Coronary artery (tissue), 2 donors: ENCODE measurements around the gene RHNO1.
A peak's percentile ranks its signal among the peaks of the same experiment; 100 is the strongest.

Experiments
- DNase-seq: peaks from one replicate; pipeline ENCODE4 v3.0.0-alpha.2; 2017; ENCODE audit warnings: low spot score
- H3K27ac ChIP-seq, 2 donors: fragments of 200-600 bp; sonication (generic); one replicate each; pipeline ENCODE4 v1.5.1; 2016 to 2019
- H3K4me3 ChIP-seq: fragments of 200-600 bp; sonication (generic); 2 replicates; pipeline ENCODE4 v1.5.1; 2016; ENCODE audit warnings: mild to moderate bottlenecking, moderate library complexity
- TF ChIP-seq, protein P1 (sequence below): fragments of 200-600 bp; sonication (generic); IDR thresholded peaks from one replicate; pipeline ENCODE4 v1.5.1; 2019; ENCODE audit warnings: antibody characterized with exemption

RHNO1 gene, protein sequence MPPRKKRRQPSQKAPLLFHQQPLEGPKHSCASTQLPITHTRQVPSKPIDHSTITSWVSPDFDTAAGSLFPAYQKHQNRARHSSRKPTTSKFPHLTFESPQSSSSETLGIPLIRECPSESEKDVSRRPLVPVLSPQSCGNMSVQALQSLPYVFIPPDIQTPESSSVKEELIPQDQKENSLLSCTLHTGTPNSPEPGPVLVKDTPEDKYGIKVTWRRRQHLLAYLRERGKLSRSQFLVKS

DNA sequence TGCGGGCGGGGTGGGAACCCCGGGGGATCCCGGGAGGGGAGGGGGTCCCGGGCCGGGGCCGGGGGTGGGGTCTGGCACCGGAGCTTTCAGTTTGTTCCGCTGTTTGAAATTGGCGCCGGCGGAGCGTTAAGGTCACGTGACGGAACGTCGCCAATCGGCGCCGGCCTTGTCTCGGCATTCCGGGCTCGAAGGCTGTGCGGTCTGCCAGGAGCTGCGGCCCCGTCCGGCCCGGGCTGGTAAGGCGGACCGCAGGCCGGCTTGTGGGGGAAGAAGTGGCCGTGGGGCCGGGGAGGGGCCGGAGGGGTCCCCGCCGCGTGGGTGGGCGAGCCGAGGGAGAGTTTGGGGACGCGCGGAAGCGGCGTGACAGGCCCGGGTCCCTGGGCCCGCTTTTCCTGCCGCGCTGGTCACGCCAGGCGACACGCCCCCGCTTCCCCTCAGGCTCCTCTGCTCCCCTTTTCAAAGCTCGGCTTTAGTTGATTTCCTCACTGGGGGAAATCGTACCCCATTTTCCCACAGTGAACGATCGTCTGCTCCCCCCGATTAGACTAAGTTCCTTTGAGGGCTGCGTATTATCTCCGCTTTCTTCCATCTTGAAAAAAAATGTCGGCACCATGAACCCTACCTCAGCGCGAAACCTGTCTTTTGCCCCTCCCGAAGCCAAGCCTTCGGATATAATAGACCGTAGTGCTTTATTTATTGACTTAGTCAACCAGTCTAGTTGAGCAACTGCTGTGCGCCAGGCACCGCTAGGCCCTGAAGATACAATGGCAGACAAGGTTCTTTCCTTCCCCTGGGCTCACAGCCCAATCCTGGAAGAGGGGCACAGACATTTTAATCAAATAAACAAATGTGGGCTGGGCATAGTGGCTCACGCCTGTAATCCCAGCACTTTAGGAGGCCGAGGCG lies at the start of gene RHNO1, which contains the start of gene FOXM1:
Gene RHNO1 (plus strand): TSS at position 177 of the 906 bp plus-strand sequence. CDS start 8,144 bp downstream, outside the sequence.
Gene FOXM1 (minus strand): TSS at position 128 of the 906 bp plus-strand sequence. CDS start 2,696 bp downstream, outside the sequence.
- TF ChIP-seq, protein P1, sequence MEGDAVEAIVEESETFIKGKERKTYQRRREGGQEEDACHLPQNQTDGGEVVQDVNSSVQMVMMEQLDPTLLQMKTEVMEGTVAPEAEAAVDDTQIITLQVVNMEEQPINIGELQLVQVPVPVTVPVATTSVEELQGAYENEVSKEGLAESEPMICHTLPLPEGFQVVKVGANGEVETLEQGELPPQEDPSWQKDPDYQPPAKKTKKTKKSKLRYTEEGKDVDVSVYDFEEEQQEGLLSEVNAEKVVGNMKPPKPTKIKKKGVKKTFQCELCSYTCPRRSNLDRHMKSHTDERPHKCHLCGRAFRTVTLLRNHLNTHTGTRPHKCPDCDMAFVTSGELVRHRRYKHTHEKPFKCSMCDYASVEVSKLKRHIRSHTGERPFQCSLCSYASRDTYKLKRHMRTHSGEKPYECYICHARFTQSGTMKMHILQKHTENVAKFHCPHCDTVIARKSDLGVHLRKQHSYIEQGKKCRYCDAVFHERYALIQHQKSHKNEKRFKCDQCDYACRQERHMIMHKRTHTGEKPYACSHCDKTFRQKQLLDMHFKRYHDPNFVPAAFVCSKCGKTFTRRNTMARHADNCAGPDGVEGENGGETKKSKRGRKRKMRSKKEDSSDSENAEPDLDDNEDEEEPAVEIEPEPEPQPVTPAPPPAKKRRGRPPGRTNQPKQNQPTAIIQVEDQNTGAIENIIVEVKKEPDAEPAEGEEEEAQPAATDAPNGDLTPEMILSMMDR = no peak
- Histone ChIP-seq H3K27ac (peak within 1 kb of the TSS; percentile 90 to 92), H3K4me3 (peak within 1 kb of the TSS; percentile 84)
- DNase-seq = peak; percentile 88

DNA sequence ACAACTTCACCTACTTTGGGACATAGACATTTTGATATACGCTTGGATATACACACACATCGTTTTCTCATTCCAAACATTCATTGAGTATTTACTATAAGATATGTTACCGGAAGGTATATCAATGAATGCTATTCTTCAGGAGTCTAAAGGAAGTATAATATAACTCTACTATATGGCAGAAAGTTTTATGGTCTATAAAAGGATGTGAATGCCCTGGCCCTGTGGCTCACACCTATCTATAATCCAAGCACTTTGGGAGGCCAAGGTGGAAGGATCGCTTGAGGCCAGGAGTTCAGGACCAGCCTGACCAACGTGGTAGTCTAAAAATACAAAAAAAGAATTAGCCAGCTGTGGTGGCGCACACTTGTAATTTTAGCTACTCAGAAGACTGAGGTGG lies 47.7 kb upstream of the RHNO1 start:
- Histone ChIP-seq H3K27ac (no peak overlapping the region), H3K4me3 (no peak overlapping the region)
- DNase-seq = no peak
- TF ChIP-seq, protein P1 = no peak

DNA sequence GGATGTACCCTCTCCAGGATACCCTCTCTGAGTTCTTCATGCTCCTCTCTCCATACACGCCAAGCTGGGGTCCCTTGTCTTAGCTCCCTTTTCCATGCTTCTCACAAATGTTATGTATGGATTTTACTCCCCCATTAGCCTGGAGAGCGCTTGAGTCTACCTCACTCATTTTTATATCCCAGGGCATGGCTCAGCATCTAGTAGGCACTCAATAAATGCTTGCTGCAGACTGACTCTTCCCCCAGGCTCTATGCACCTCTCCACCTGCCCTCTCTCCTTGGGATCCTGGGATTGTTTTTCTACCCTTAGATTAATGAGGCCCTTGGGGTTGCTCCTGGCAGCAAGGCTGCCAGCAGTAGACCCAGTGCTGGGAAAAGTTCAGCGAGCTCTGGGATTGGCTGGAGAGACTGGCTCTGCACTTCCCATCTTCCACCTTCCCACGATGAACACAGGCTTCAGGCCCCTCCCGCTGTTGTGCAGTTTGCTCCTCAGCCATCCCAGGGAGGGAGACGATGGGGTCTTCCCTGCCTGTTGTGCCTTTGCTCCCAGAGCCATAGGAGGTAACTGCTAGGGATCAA lies 44.4 kb upstream of the RHNO1 start:
- H3K27ac ChIP-seq = peak overlapping the region in 1 of 2 donors; percentile 82
- H3K4me3 ChIP-seq = peak overlapping the region; percentile 74
- TF ChIP-seq, protein P1 = no peak
- DNase-seq = no peak

DNA sequence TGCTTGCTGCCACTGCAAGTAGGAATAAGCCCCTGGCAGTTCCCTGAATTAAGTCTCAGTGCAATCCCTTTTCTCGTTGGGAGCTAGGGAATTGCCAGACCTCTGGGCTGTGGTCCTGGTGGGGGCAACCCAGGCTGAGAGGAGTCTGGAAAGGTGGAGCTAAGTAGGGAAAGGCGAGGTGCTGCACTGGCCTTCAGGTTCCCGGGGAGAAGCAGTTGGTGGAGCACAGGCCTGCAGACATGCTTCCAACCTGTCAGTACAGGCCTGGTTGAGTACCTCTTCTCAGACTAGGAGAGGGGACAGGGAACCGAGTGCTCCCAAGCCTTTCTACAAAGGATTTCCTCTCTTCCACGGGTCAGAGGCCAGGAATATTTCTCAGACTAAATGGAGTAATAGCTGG lies 43.7 kb upstream of the RHNO1 start:
- DNase-seq = no peak
- TF ChIP-seq, protein P1 = no peak
- Histone ChIP-seq H3K4me3 (peak overlapping the region; percentile 74), H3K27ac (peak overlapping the region in 1 of 2 donors; percentile 82)

DNA sequence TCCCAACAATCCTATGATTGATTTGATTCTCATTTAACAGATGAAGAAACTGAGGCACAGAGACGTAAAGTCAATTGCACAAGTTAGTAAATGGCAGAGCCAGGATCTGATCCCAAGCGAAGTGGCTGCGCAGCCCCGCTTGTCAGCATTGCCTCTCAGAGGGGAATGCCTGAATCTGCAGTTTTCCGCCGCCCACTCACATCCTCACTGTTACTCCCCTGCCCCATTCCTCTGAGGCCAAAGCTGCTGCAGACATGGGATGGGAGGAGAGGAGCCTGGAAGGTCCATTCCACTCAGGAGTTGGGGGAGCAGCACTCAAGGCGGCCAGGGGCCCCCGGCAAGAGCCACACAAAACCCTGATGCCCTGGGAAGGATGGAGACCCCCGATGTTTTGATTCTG lies 43.2 kb upstream of the RHNO1 start:
- TF ChIP-seq, protein P1 = no peak
- Histone ChIP-seq H3K4me3 (peak overlapping the region; percentile 74), H3K27ac (peak overlapping the region in 1 of 2 donors; percentile 82)
- DNase-seq = no peak

DNA sequence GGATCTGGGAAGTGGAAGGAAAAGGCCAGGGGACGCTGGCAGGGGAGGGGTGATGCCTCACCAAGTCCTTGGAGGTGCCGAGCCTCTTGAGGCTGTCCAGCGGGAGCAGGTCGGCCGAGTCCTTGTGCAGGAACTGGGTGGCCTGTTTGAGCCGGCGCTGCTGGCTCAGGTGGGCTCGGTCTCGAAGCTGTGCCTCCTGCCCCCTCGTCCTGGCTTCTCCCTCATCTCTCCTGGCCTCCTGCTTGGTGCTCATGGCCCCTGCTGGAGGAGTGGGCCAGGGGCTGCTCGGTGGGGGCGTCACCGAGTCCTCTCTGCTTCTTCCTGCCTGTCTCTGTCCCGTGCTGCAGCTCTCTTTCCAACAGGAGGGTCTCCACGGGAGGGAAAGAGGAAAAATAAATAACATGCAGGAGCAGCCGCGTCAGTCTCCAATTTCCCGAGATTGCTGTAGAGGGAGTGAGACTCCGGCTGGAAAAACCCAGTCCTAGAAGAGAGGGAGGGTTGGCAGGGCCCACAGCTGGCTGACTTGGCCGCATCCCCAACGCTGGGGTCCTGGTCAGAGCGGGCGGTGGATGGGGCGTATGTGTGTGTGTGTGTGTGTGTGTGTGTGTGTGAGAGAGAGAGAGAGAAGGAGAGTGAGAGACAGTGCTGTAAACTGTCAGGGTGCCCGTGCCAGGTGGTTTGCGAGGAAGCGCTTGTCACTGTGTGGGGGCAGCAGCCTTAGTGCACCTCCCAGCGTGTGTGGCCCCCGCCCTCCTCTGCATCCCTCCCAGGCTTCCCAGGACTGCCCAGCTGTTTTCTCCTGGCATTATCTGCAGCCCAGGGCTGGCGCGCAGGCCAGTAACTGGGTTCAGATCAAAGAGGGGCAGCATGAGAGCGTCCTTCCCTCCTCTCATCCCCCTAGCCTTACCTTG lies 42.2 kb upstream of the RHNO1 start, which contains the start of gene NRIP2:
Gene NRIP2 (minus strand): TSS at position 455 of the 911 bp plus-strand sequence. CDS start 52 bp downstream, at position 403.
- TF ChIP-seq, protein P1 = peak; percentile 19
- peak within 1 kb of the TSS in 1 of 2 donors; percentile 82 for H3K27ac ChIP-seq
- no peak for DNase-seq
- peak within 1 kb of the TSS; percentile 74 for H3K4me3 ChIP-seq
